Lung microvascular endothelial cell (primary cell): ENCODE measurements around the gene EFHC2. TPM values are rescaled to one million over a fixed set of nuclear protein-coding genes. Genes with fewer than 3 reads are reported as not detected.
"Not testable (repeated sequence)": the region's sequence is repeated elsewhere in the genome, so short reads cannot be mapped to it uniquely, and the experiment has no call there.

Experiments
- DNase-seq, 2 donors: peaks; one replicate each; pipeline versions ENCODE4 v3.0.0 to v3.0.0-alpha.2; 2010; ENCODE audit warnings: low read depth in 2 of 2
- total RNA-seq: library from RNA; depleted of rRNA; stranded (reverse); fragments of >200 nt; gene quantifications from 2 replicates; pipeline ENCODE4 v1.2.1, GENCODE V29; 2014

EFHC2 gene
- total RNA-seq, 1 donor from 2014 or later = not detected

GRCh38 chrX:44234541-44234940 lies 108.9 kb downstream of the EFHC2 start:
- no peak for DNase-seq

- DNase-seq = no peak
Measured at GRCh38 chrX:44234116-44234515, 109.4 kb downstream of the EFHC2 start.

GRCh38 chrX:44232081-44232480 lies 111.4 kb downstream of the EFHC2 start:
- no peak for DNase-seq

- DNase-seq = no peak
Measured at GRCh38 chrX:44228621-44229020, 114.9 kb downstream of the EFHC2 start.

GRCh38 chrX:44227991-44228390 lies 115.5 kb downstream of the EFHC2 start:
- DNase-seq = no peak

GRCh38 chrX:44225667-44226066 lies 117.8 kb downstream of the EFHC2 start:
- no peak for DNase-seq

- no peak for DNase-seq
Measured at GRCh38 chrX:44224760-44225159, 118.7 kb downstream of the EFHC2 start.

- DNase-seq = peak; percentile 3 to 43
Measured at GRCh38 chrX:44223150-44223549, 120.3 kb downstream of the EFHC2 start.

- DNase-seq = no peak
Measured at GRCh38 chrX:44218465-44218864, 125.0 kb downstream of the EFHC2 start.

GRCh38 chrX:44216171-44216570 lies 127.3 kb downstream of the EFHC2 start:
- no peak for DNase-seq

GRCh38 chrX:44203791-44204190 lies 139.7 kb downstream of the EFHC2 start:
- no peak for DNase-seq

GRCh38 chrX:44202596-44202995 lies 140.9 kb downstream of the EFHC2 start:
- DNase-seq = no peak

GRCh38 chrX:44189116-44189515 lies 154.4 kb downstream of the EFHC2 start:
- no peak for DNase-seq

GRCh38 chrX:44187915-44188314 lies 155.6 kb downstream of the EFHC2 start:
- not testable (repeated sequence) for DNase-seq

GRCh38 chrX:44183329-44183728 lies 160.1 kb downstream of the EFHC2 start:
- no peak for DNase-seq

- no peak for DNase-seq
Measured at GRCh38 chrX:44178274-44179053, 165.0 kb downstream of the EFHC2 start.

- no peak for DNase-seq
Measured at GRCh38 chrX:44175455-44175854, 168.0 kb downstream of the EFHC2 start.

GRCh38 chrX:44174061-44174460 lies 169.4 kb downstream of the EFHC2 start:
- no peak for DNase-seq

- DNase-seq = no peak
Measured at GRCh38 chrX:44173219-44173618, 170.3 kb downstream of the EFHC2 start.

GRCh38 chrX:44167116-44167515 lies 176.4 kb downstream of the EFHC2 start:
- no peak for DNase-seq

- no peak for DNase-seq
Measured at GRCh38 chrX:44162964-44163475, 180.5 kb downstream of the EFHC2 start.

GRCh38 chrX:44157858-44158257 lies 185.6 kb downstream of the EFHC2 start:
- no peak for DNase-seq

GRCh38 chrX:44157283-44157682 lies 186.2 kb downstream of the EFHC2 start:
- DNase-seq = no peak
